GM18498 (cell line): Measurements from ENCODE around the gene NEDD4.
"Not testable (repeated sequence)": the region's sequence is repeated elsewhere in the genome, so short reads cannot be mapped to it uniquely, and the experiment has no call there.

Source experiments
- ATAC-seq: cut with Tn5 transposase; IDR thresholded peaks from one replicate; pipeline ENCODE4 v1.9.1; 2021; ENCODE audit warnings: mild to moderate bottlenecking, moderate library complexity; ENCODE audit not compliant: unreplicated experiment

Gene NEDD4

DNA sequence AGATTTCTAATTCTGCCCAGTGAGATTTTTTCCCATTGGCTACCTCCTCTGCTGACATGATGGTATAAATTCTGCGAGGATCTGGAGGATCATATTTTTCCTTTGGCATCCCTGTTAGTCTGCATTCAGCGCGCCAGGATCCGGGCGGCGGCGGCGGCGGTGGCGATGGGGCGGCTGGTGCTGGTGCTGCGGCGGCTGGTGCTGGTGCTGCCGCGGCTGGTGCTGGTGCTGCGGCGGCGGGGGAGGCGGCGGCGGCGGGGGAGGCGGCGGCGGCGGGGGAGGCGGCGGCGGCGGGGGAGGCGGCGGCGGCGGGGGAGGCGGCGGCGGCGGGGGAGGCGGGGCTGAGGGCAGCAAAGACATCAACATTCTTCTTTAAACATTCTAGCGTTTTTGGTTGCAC is 13.6 kb upstream of the NEDD4 start:
- not testable (repeated sequence) for ATAC-seq

DNA sequence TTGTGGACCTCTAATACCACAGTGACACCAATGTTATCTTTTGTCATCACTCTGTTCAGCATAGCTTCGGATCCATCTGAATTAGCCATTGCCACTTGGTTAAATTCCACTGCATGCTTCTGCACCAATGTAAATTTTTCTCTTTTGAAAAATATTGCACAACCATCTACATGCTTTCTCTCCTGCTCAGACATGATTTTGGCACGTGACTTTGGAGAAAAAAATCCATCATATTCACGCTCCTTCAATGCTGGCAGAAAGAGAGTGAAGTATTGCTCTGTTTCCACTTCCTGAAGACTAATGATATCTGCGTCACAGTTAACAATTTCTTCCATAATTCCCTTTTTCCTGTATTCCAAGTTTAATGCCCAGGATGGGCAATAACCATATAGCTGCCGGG is 13.0 kb upstream of the NEDD4 start:
- ATAC-seq = not testable (repeated sequence)

DNA sequence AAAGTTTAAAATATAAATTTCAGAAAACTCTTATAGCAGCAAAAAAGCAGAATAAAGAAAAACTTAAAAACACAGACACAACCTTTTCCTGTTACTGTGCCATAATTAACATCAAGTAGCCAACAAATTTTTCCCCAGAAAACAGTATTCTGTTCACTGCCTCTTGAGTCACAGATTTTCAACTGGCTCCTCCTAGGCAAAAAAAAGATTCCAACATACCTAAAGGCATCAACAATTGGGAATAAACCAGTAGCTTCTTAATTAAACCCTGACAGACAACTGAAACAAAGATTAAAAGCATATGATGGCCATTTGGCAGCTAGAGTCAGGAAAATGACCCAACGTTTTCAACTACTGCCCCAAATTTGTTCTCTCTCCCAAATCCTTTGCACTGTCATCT is 10.9 kb upstream of the NEDD4 start:
- ATAC-seq = not testable (repeated sequence)

DNA sequence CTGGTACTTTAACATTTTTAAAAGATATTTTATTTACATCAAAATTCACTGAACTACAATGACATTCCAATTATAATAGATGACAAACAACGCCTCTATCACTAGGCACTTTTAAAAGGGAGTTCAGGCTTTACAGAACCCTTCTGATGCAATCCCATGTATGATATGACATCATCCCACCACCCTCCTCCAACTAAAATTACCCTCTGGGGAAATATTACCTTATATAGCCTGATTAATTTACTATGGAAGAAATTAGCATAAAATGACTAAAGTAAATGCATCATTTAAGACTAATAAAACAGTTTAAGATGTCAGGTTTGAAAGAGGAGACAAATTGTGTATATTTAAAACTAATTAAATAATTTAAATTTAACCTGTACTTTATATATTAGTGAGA is 10.4 kb upstream of the NEDD4 start:
- ATAC-seq = not testable (repeated sequence)

DNA sequence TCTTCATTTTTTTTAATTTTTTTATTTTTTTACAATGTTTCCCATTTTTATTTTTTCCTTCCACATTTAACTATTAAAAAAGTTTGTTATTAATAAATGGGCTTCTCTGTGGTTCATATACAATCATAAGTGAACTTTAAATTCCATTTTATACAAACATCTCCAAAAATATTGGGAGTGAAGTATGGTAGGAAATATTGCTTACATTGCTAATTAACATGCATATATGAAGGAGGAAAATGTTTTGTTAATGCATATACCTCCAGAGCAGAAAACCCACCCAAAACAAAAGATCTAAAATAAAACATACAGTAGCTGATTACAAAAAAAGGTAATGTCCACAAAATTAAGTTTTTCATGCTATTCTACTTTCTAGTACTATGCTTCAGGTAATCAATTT is 9.9 kb upstream of the NEDD4 start:
- ATAC-seq = not testable (repeated sequence)

DNA sequence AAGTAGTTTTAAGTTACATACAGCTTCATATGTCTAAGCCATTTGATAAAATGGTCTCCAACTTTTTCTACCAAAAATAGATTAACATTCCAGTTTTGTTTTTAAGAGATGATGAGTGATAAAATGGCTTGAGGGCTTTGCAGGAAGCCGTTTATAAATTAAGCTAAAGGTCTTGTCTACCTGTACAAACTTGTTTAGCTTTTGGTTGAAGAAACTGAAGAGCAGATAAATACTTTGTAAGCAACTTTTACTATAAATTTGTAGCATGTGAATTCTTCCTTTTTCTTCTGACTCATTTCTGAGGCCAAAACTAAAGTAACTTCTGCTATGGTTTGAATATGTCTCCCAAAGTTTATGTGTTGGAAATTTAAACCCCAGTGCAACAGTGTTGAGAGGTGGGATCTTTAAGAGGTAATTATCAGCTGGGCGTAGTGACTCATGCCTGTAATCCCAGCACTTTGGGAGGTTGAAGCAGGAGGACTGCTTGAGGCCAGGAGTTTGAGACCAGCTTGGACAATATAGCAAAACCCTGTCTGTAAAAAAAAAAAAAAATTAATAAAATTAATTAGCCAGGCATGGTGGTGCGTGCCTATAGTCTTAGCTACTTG is 8.2 kb upstream of the NEDD4 start:
- ATAC-seq = no peak

DNA sequence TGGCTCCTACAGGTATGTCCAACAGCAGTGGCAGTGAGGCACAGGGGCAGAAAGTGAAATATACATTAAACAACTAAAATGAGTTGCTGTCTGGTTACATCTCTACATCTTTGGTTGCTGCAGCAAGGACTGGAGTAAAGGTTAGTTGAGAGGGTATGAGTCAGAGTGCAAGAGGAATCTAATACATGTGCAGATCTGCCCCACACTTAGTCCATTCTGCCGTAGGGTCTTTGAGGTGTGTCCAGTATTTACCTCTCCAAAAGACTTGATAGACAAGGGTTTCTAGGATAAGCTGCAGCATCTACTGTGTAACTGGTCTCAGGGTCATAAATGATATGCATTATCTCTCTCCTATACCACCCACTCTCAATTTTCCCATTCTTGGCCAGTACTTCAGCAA is 6.2 kb upstream of the NEDD4 start:
- ATAC-seq = no peak

DNA sequence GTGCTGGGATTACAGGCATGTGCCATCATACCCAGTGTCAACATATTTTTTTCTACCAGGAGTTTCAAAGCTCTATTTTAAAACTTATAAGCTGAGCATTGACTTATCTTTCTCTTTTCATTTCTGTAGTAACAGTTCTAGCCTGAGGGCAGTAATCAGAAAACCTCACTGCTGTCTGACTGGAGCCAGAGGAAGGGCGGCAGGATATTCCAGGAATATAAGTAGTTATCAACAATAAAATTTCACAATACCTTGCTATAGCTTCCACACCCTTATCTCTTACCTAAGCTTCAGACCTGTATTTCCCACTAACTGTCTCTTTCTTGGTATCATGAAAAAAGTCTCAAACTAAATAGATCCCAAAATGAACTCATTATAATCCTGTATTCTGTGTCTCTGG is 5.1 kb upstream of the NEDD4 start:
- no peak for ATAC-seq

DNA sequence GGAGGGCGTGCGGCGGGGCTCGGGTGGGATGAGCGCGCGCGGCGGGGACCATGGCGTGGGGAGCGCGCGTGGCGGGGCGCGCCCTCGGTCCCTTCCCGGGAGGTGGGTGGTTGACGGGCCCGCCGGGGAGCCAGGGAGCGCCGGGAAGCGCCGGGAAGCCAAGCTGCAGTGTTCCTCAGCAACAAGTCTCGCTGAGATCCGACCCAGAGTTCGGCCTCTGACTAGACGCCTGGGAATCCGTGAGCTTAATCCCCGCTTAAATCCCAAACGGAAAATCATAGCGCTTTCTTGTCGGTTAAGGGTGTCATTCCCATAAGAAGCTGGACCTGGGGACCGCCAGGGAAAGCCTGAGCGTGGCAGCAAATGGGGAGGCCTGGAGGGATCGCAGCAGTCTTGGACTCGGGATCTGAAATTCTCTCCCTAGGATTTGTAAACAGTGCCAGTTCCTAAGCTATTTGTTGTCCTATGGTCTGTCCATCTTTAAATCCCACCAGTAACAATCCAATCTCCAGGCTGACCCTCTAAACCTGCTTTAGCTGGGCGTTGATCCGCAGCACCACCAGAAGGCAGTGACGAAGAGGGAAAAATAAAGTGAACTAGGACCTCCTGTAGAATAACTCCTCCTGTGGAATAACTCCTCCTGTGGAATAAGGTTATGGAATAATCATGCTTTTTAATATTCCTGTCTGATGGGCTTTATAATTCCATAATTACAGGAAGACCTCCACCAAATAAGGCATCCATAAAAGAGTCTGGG is 570 bp upstream of the NEDD4 start:
- ATAC-seq = peak; percentile 1

DNA sequence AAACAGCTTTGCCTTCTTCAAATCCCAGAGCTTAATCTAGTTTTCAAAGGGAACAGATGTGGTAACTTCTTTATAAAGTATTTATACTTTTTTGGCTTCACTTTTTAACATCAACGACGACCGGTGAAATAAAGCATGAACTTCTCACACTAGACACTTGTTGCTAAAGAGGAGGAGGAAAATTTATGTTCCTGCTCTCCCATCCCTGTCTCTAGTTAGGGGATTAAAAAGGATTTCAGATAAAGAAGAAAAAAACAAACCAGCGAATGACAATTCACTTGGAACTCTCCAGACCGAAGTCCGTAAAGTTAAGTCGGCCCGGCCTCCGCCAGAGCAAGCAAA is 672 bp downstream of the NEDD4 start:
- ATAC-seq = no peak

DNA sequence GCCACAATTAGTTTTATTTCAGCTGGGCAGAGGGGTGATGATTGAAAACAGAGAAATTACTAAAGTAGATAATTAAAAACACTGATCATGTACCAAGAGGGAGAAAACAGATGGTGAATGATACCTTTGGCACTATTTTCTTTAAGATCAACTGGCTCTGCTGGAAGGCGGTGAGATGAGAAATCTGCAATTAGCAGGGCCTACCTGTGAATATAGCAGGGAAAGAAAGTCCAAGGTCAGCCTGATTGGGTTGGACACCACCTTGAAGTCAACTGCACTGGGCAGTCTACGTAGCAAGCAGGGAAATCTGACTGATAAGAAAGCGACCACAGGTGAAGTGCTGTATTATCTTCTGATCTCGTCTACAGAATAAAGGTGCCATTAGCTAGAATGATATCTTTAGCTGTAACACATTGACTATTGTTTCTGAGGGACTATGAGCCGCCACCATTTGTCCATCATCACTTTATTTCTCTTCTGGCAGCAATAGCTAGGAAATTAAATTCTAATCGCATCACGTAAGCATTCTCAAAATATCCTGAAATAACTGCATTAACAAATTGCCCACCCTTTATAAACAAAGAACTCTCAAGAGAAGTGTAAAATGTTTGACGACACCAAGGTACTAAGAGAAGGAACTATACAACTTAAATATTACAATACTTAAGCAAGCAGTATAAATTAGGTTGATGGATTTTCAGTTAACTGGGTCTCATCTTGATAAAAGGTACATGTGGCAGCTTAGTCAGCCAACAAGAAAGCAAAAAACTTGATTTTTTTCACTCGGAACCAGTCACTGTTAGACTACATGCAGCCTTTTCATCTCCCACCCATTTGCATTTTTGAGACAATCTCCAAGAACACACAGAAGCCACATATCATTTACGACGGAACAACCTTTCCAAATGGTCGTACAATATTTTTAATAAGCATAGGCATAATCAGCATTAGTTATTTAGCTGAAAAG is 1.3 kb downstream of the NEDD4 start:
- ATAC-seq = no peak

DNA sequence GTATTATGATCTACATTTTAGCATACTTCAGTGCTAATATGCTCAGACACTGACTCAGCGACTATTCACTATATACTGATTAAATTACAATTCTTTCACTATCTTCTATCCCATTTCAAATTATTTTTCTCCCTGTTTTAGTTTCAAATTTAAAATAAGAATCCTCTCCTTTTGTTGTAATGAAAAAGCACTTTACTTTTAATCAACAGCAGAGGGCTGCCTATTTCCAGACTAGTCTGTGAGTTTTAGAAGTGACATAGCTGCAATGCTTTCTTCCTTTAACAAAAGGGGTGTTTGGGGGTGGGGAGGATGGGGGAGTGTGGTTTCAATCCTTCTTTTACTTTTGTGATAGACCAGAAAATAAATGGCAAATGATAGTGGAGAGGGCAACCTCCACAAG is 2.4 kb downstream of the NEDD4 start:
- ATAC-seq = no peak

DNA sequence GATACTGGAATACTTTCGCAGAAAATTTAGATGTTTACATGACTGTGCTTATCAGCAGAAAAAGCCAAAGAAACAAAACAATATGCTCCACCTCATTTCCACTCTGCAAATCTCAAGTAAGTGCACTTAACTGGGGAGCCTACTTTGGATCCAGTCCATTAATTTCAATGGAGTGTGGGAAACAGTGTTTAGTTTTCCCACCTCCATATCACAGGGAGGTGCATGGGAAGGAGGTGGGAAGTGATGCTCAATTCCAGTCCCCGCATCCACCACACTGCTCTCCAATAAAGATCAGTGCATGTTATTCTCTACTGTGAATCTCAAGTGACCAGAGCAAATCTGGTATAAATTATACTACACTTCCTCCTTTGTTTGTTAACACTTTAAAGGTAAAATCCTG is 2.9 kb downstream of the NEDD4 start:
- ATAC-seq = no peak

DNA sequence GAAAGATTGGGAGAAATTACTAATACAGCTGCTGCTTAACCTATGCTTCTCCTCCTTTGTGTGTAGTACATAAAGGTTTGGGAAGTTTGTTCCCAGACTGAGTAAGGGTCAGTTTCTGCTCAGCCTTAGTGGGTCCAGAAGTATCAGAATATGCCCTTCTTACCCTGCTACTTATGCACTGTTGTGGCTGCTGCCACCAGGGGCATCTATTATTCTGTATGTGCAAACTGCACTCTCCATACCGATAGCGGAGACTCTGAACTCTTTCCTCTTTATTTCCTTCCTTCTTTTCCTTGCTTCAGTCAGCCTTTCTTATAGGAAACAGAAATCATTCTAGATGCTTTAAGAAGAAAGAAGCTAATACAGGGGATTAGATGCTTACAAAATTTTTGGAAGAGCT is 4.0 kb downstream of the NEDD4 start:
- ATAC-seq = no peak

DNA sequence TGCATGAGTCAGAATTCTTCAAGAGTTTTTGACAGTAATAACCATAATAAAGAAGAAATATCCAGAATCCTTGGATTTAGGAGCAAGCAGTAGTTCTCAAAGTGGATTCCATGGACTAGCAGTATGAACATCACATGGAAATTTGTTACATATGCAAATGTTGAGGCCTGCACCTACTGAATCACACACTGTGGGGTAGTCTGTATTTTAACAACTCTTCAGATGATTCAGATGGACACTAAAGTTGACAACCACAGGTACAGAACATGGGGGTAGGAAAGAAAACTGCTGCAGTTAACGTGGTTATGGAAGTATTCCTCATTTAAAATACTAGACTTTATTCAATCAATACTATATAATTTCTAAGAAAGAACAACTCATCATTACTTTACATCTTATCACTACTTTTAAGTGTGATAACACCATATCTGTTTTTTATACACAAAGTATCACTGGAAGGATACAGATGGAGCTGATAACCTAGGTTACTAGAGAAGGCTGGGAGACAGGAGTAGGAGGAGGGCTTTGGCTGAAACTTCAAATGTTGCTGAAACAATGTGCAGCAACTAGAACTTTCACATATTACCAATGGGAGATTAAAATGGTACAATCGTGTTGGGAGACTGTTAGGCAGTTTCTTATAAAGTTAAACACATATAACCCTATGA is 11.7 kb downstream of the NEDD4 start:
- ATAC-seq = no peak

DNA sequence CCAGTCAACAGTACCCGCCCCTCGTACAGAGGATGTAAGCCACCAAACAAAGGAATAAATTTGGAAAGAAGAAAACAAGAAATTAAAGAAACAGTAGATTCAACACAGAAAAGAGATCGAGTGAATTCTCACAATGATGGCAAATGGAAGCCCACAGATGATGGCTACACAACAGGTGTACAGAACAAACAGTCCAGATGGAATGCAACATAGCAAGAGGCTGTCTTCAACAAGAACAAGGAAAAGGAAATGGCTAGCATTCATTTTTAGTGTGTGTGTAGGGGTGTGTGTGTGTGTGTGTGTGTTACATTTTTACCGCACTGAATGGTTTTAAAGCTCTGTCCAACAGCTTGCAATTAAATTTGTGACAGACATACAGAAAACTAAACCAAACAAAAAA is 12.9 kb downstream of the NEDD4 start:
- ATAC-seq = no peak

DNA sequence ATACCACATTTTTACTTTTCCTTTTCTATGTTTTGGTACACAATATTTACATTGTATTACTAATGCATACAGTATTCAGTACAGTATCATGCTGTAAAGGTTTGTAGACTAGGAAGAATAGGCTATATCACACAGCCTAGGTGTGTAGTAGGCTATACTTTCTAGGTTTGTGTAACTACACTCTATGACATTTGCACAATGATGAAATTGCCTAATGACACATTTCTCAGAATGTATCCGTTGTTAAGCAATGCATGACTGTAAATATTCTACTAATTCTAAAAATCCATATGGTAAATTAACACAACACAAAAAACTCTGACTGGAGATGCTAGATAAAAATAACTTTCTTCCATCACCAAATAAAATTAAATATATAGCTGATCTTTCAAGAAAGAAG is 16.2 kb downstream of the NEDD4 start:
- no peak for ATAC-seq

DNA sequence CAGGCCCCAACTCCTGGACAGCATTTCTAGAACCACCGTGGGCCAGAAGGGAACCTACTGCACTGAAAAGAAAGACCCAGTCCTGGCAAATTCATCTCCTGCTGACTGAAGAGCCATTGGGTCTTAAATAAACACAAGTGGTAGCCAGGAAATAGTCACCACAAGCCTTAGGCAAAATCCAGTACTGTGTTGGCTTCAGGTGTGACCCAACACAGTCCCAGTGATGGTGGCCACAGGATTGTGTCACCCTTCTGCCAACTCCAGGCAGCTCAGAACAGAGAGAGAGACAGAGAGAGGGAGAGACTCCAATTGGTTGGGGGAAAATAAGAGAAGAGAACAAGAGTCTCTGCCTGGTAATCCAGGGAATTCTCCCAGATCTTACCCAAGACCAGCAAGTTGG is 23.1 kb downstream of the NEDD4 start:
- ATAC-seq = no peak

DNA sequence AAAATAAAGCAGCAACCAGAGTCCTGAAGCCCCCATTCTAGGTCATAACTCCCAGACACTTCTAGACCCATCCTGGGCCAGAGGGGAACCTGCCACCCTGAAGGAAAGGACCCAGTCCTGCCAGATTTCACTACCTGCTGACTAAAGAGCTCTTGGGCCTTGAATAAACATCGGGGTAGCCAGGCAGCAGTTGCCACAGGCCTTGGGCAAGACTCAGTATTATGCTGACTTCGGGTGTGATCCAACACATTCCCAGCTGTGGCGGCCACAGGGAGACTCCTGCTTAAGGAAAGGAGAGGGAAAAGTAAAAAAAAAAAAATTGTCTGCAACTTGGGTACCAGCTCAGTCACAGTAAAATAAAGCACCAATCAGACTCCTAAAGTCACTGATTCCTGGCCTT is 23.8 kb downstream of the NEDD4 start:
- ATAC-seq = no peak

DNA sequence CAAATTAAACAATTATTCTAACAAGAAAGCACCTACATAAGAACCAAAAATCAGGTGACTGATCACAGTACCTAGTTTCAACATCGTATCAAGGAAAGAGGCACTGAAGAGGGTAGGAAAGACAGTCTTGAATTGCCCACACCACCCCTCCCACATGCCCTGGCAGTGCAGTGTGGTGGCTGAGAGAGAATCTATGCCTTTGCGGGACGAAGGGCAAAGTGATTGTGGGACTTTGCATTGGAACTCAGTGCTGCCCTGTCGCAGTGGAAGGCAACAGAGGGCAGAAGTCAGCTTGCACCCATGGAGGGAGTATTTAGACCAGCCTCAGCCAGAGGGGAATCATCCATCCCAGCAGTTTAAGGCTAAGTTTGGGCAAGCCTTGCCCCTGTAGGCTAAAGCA is 24.5 kb downstream of the NEDD4 start:
- no peak for ATAC-seq

DNA sequence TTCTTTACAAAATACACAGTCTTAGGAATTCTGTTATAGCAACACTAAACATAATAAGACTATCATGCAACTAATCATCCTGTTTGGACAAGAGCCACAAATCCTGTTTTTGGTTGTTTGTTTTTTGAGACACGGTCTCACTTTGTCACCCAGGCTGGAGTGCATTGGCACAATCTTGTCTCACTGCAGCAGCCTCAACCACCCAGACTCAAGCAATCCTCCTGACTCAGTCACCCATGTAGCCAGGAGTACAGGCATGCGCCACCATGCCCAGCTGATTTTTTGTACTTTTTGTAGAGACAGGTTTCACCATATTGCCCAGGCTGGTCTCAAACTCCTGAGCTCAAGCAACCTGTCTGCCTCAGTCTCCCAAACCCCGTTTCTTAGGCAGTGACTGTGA is 28.3 kb downstream of the NEDD4 start:
- no peak for ATAC-seq
